CD14-positive monocyte (primary cell): ENCODE results near the gene TSEN15. TPM values are rescaled to one million over a fixed set of nuclear protein-coding genes. Genes with fewer than 3 reads are reported as not detected.

Experiments
- DNase-seq, 3 donors: peaks; one replicate each; pipeline ENCODE4 v3.0.0-alpha.2; 2011 to 2022
- H2AFZ ChIP-seq: 2 replicates; pipeline ENCODE4 v1.6.0; 2012; ENCODE audit warnings: mild to moderate bottlenecking, low read depth, low read length, inconsistent platforms; ENCODE audit not compliant: insufficient read depth, poor library complexity, severe bottlenecking
- H3K27ac ChIP-seq, 2 donors: 1 replicate in 1 of 2; 2 replicates in 1 of 2; pipeline ENCODE4 v1.5.1; 2012 to 2013; ENCODE audit warnings: low read length in 2 of 2, control low read depth in 1 of 2, inconsistent platforms in 1 of 2, low read depth in 1 of 2, mild to moderate bottlenecking in 1 of 2
- H3K27me3 ChIP-seq, 2 donors: one replicate each; pipeline versions ENCODE4 v1.6.0 to v1.6.1; 2011 to 2013; ENCODE audit warnings: low read length in 2 of 2; ENCODE audit not compliant: control insufficient read depth in 2 of 2, insufficient read depth in 2 of 2
- H3K36me3 ChIP-seq, 2 donors: replicated peaks in 1 of 2; 1 replicate in 1 of 2; 2 replicates in 1 of 2; pipeline versions ENCODE4 v1.5.1 to v1.6.1; 2012 to 2013; ENCODE audit warnings: low read length in 2 of 2, control low read depth in 1 of 2, inconsistent platforms in 1 of 2, mild to moderate bottlenecking in 1 of 2; ENCODE audit not compliant: insufficient read depth in 2 of 2, control insufficient read depth in 1 of 2
- H3K4me1 ChIP-seq, 2 donors: 1 replicate in 1 of 2; 2 replicates in 1 of 2; pipeline versions ENCODE4 v1.5.1 to v1.6.1; 2012 to 2013; ENCODE audit warnings: low read length in 2 of 2, control low read depth in 1 of 2, inconsistent platforms in 1 of 2, mild to moderate bottlenecking in 1 of 2, moderate library complexity in 1 of 2; ENCODE audit not compliant: insufficient read depth in 2 of 2, control insufficient read depth in 1 of 2
- H3K4me2 ChIP-seq: replicated peaks from 2 replicates; pipeline ENCODE3; 2012; ENCODE audit warnings: low read length, moderate library complexity, mild to moderate bottlenecking; ENCODE audit not compliant: poor library complexity, severe bottlenecking; ENCODE audit errors: extremely low read depth
- H3K4me3 ChIP-seq, 3 experiments: fragments of 200-600 bp in 1 of 3; sonication (generic) in 1 of 3; replicated peaks in 1 of 3; 1 replicate in 2 of 3; 2 replicates in 1 of 3; pipeline ENCODE4 v1.5.1; 2011 to 2013; ENCODE audit warnings: low read length in 3 of 3, mild to moderate bottlenecking in 3 of 3, control low read depth in 2 of 3, low read depth in 2 of 3, inconsistent platforms in 1 of 3, moderate library complexity in 1 of 3
- H3K79me2 ChIP-seq: 2 replicates; pipeline ENCODE4 v1.6.0; 2012; ENCODE audit warnings: mild to moderate bottlenecking, control low read depth, inconsistent platforms, low read length, moderate library complexity; ENCODE audit not compliant: insufficient read depth
- H3K9ac ChIP-seq: 2 replicates; pipeline ENCODE4 v1.6.0; 2017; ENCODE audit warnings: low read length, mild to moderate bottlenecking; ENCODE audit not compliant: insufficient read depth, poor library complexity, severe bottlenecking
- H3K9me3 ChIP-seq, 2 donors: replicated peaks in 1 of 2; 1 replicate in 1 of 2; 2 replicates in 1 of 2; pipeline versions ENCODE4 v1.5.1 to v1.6.1; 2012 to 2013; ENCODE audit warnings: low read length in 2 of 2, control low read depth in 1 of 2; ENCODE audit not compliant: control insufficient read depth in 1 of 2, insufficient read depth in 1 of 2
- H4K20me1 ChIP-seq: 2 replicates; pipeline ENCODE4 v1.6.0; 2012; ENCODE audit warnings: mild to moderate bottlenecking, low read length, control low read depth, moderate library complexity; ENCODE audit not compliant: insufficient read depth
- H3K27ac Mint-ChIP-seq, 7 donors: one replicate each; pipeline ENCODE4 v1.8.0; 2020; ENCODE audit warnings: mild to moderate bottlenecking in 7 of 7, mixed read lengths in 7 of 7, moderate library complexity in 6 of 7, inconsistent platforms in 2 of 7
- H3K27me3 Mint-ChIP-seq, 3 donors: one replicate each; pipeline ENCODE4 v1.8.0; 2021 to 2022; ENCODE audit warnings: low read depth in 3 of 3, mild to moderate bottlenecking in 3 of 3, mixed read lengths in 3 of 3, moderate library complexity in 3 of 3, inconsistent platforms in 1 of 3
- H3K36me3 Mint-ChIP-seq, 2 donors: one replicate each; pipeline ENCODE4 v1.8.0; 2020; ENCODE audit warnings: mixed read lengths in 2 of 2, inconsistent platforms in 1 of 2, mild to moderate bottlenecking in 1 of 2
- H3K4me1 Mint-ChIP-seq: one replicate; pipeline ENCODE4 v1.8.0; 2020; ENCODE audit warnings: mild to moderate bottlenecking, mixed read lengths
- H3K4me3 Mint-ChIP-seq, 2 donors: one replicate each; pipeline ENCODE4 v1.8.0; 2020; ENCODE audit warnings: mild to moderate bottlenecking in 2 of 2, mixed read lengths in 2 of 2, moderate library complexity in 1 of 2
- H3K9me3 Mint-ChIP-seq, 7 donors: one replicate each; pipeline ENCODE4 v1.8.0; 2020 to 2022; ENCODE audit warnings: mixed read lengths in 7 of 7, mild to moderate bottlenecking in 6 of 7, moderate library complexity in 6 of 7, inconsistent platforms in 2 of 7
- WGBS: methylation state at CpG from one replicate; pipeline ENCODE4 v1.1.5; 2013; ENCODE audit warnings: missing lambda C conversion rate; ENCODE audit not compliant: insufficient coverage; 5-methylcytosine and 5-hydroxymethylcytosine counted together
- intact Hi-C, 2 donors: fragments of 100-400 bp; cut with micrococcal nuclease; formaldehyde crosslinking; loops; one replicate each; pipeline versions ENCODE4 v1.15.0 to v1.15.1; 2023
- polyA plus RNA-seq, 3 donors: library from polyadenylated mRNA; depleted of rRNA in 1 of 3; unstranded in 2 of 3; stranded (reverse) in 1 of 3; fragments of 300-500 nt in 2 of 3; fragments of >200 nt in 1 of 3; fragmentation: Illumina TruSeq in 2 of 3; gene quantifications; 1 replicate in 2 of 3; 2 replicates in 1 of 3; pipeline ENCODE4 v1.2.3, GENCODE V29; 2012 to 2021
- TF ChIP-seq, protein P1 (sequence below): fragments of 200-600 bp; IDR thresholded peaks from one replicate; pipeline ENCODE4 v1.8.0; 2022; ENCODE audit warnings: antibody characterized with exemption, mild to moderate bottlenecking

The TSEN15 gene
- polyA plus RNA-seq, 3 donors, result 11.8 to 29.4 (median 23.4) TPM

DNA sequence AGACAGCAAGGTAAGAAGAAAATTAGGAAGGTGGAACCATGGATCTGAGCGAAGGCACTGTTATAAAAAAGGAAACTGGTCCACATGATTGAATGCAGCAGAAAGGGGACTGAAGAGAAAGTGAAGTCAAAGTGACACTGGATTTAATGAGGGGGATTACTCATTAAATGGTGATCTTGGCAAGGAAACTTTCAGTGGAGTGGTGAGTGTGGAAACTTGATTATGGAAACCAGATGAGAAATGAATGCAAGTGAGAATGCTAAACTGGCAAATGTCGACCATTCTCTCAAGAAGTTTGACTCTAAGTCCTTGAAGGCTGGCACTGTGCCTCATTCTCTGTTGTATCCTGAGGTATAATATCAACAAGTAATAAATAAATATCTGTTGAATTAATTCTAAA is 37.3 kb upstream of the TSEN15 start:
- DNase-seq, result no peak
- H2AFZ ChIP-seq, result no peak overlapping the region
- no peak overlapping the region for H3K27ac ChIP-seq
- TF ChIP-seq, protein P1, sequence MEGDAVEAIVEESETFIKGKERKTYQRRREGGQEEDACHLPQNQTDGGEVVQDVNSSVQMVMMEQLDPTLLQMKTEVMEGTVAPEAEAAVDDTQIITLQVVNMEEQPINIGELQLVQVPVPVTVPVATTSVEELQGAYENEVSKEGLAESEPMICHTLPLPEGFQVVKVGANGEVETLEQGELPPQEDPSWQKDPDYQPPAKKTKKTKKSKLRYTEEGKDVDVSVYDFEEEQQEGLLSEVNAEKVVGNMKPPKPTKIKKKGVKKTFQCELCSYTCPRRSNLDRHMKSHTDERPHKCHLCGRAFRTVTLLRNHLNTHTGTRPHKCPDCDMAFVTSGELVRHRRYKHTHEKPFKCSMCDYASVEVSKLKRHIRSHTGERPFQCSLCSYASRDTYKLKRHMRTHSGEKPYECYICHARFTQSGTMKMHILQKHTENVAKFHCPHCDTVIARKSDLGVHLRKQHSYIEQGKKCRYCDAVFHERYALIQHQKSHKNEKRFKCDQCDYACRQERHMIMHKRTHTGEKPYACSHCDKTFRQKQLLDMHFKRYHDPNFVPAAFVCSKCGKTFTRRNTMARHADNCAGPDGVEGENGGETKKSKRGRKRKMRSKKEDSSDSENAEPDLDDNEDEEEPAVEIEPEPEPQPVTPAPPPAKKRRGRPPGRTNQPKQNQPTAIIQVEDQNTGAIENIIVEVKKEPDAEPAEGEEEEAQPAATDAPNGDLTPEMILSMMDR, result no peak
- no peaks in the 10 kb centered on the region for H3K27me3 ChIP-seq
- H3K79me2 ChIP-seq, result no peaks in the 10 kb centered on the region
- no peak overlapping the region for H3K4me2 ChIP-seq
- no peak overlapping the region for H3K4me3 Mint-ChIP-seq
- no peak overlapping the region for H3K27ac Mint-ChIP-seq
- H3K36me3 Mint-ChIP-seq, result no peaks in the 10 kb centered on the region
- intact Hi-C loops, result no loop called here
- peaks cover 0 to 1% (median 0%) of the 10 kb centered on the region in 7 donors for H3K9me3 Mint-ChIP-seq
- peaks cover 6% of the 10 kb centered on the region for H3K4me1 Mint-ChIP-seq
- WGBS, result 100% methylated on average over 1 of the region's 2 CpGs
- H3K9me3 ChIP-seq, result no peaks in the 10 kb centered on the region
- H3K4me3 ChIP-seq, result no peak overlapping the region
- H3K9ac ChIP-seq, result no peak overlapping the region
- H3K36me3 ChIP-seq, result no peaks in the 10 kb centered on the region
- H3K4me1 ChIP-seq, result peaks cover 6 to 9% of the 10 kb centered on the region in 2 donors
- no peaks in the 10 kb centered on the region for H4K20me1 ChIP-seq
- H3K27me3 Mint-ChIP-seq, result peaks cover 0 to 2% (median 0%) of the 10 kb centered on the region in 3 donors

DNA sequence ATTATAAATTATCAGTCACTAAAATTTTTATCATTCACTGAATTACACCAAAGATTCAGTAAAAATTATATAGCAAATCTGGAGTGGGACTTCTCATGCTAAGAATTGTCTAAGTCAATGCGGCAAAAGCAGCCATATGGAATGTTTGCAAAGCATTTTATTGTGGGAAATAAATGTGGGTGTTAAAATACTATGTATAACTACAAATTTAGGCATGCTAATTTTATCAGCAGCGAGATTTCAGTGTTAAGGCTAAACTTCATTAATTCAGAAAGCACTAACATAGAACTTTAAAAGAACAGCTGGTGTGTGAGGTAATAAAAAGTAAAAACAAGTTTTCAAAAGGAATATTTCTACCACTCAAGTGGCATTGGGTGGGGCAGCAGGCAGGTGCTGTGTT is 35.4 kb upstream of the TSEN15 start:
- Histone ChIP-seq H3K4me1 (peaks cover 6 to 9% of the 10 kb centered on the region in 2 donors), H3K4me2 (no peak overlapping the region), H3K4me3 (no peak overlapping the region), H3K36me3 (no peaks in the 10 kb centered on the region), H3K27ac (no peak overlapping the region), H2AFZ (no peak overlapping the region), H4K20me1 (no peaks in the 10 kb centered on the region), H3K79me2 (no peaks in the 10 kb centered on the region), H3K9me3 (no peaks in the 10 kb centered on the region), H3K9ac (no peak overlapping the region), H3K27me3 (no peaks in the 10 kb centered on the region)
- intact Hi-C loops, result no loop called here
- no CpG with 5 or more reads among the region's 2 CpGs for WGBS
- no peak overlapping the region for H3K27ac Mint-ChIP-seq
- H3K4me3 Mint-ChIP-seq, result no peak overlapping the region
- H3K4me1 Mint-ChIP-seq, result peaks cover 6% of the 10 kb centered on the region
- H3K36me3 Mint-ChIP-seq, result no peaks in the 10 kb centered on the region
- TF ChIP-seq, protein P1, result no peak
- peaks cover 0 to 1% (median 0%) of the 10 kb centered on the region in 7 donors for H3K9me3 Mint-ChIP-seq
- no peak for DNase-seq
- H3K27me3 Mint-ChIP-seq, result peaks cover 0 to 2% (median 0%) of the 10 kb centered on the region in 3 donors
